Thoracic aorta (tissue), 2 donors: ENCODE measurements around the gene WHRN. TPM values are rescaled to one million over a fixed set of nuclear protein-coding genes. Genes with fewer than 3 reads are reported as not detected.

Experiments
- ATAC-seq: fragments of 150-250 bp; one replicate; pipeline ENCODE4 v1.8.0; 2017; ENCODE audit warnings: low read depth; ENCODE audit not compliant: insufficient number of reproducible peaks, low FRiP score
- DNase-seq: peaks from one replicate; pipeline ENCODE4 v3.0.0-alpha.2; 2020; ENCODE audit warnings: low spot score
- H3K27ac ChIP-seq, 2 donors: fragments of 200-600 bp; sonication (generic); 1 replicate in 1 of 2; 2 replicates in 1 of 2; pipeline ENCODE4 v1.5.1; 2016; ENCODE audit warnings: mild to moderate bottlenecking in 2 of 2, moderate library complexity in 2 of 2
- H3K27me3 ChIP-seq: fragments of 200-600 bp; sonication (generic); replicated peaks from 2 replicates; pipeline ENCODE4 v1.6.0; 2016; ENCODE audit warnings: mild to moderate bottlenecking; ENCODE audit not compliant: insufficient read depth
- H3K36me3 ChIP-seq: fragments of 200-600 bp; sonication (generic); one replicate; pipeline ENCODE4 v1.5.1; 2016
- H3K4me1 ChIP-seq, 2 donors: fragments of 200-600 bp; sonication (generic); 1 replicate in 1 of 2; 2 replicates in 1 of 2; pipeline versions ENCODE4 v1.5.1 to v1.6.0; 2016; ENCODE audit warnings: low read depth in 2 of 2, mild to moderate bottlenecking in 1 of 2; ENCODE audit not compliant: control insufficient read depth in 1 of 2
- H3K4me3 ChIP-seq: fragments of 200-600 bp; sonication (generic); 2 replicates; pipeline ENCODE4 v1.5.1; 2016; ENCODE audit warnings: mild to moderate bottlenecking
- H3K9me3 ChIP-seq: fragments of 200-600 bp; sonication (generic); 2 replicates; pipeline ENCODE4 v1.5.1; 2016
- CTCF ChIP-seq: fragments of 200-600 bp; sonication (generic); IDR thresholded peaks from one replicate; pipeline ENCODE4 v1.5.1; 2019; ENCODE audit warnings: antibody characterized with exemption
- total RNA-seq, 2 donors: library from RNA; depleted of rRNA; stranded (reverse); fragments of >200 nt; gene quantifications; one replicate each; pipeline versions ENCODE4 v1.1.0 to v1.2.3, GENCODE V29; 2016

WHRN gene
- total RNA-seq, 2 donors from 2014 or later: 4.1 to 5.1 TPM

DNA sequence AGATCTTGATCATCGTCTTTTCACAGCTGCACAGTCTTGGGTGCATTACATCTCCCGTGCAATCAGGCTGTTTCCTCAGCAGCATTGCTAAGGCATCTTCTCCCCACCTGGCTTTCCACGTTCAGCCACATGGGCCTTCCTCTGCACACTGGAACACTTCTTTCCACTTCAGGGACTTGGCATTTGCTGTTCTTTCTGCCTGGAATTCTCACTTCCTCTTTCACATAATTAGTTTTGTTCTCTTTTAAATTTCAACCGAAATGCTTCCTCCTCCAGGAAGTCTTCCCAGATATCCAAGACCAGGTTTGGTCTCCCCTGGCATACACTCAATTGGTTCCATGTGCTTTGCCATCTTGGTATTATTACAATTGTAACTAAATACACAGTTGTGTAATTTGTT lies 43.8 kb downstream of the WHRN start:
- Histone ChIP-seq H3K9me3 (no peaks in the 10 kb centered on the region), H3K4me3 (no peak overlapping the region), H3K4me1 (no peaks in the 10 kb centered on the region), H3K36me3 (no peaks in the 10 kb centered on the region), H3K27me3 (no peaks in the 10 kb centered on the region), H3K27ac (no peak overlapping the region)
- no peak for DNase-seq
- no peak for TF ChIP-seq CTCF
- no peak for ATAC-seq

GRCh38 chr9:114460513-114461199 lies 44.6 kb downstream of the WHRN start:
- ATAC-seq (no peak), DNase-seq (no peak)
- Histone ChIP-seq H3K27ac (no peak overlapping the region), H3K27me3 (no peaks in the 10 kb centered on the region), H3K4me1 (no peaks in the 10 kb centered on the region), H3K4me3 (no peak overlapping the region), H3K9me3 (no peaks in the 10 kb centered on the region), H3K36me3 (no peaks in the 10 kb centered on the region)
- TF ChIP-seq CTCF: no peak

GRCh38 chr9:114459464-114459863 lies 45.8 kb downstream of the WHRN start:
- no peak for DNase-seq
- TF ChIP-seq CTCF: no peak
- Histone ChIP-seq H3K4me1 (no peaks in the 10 kb centered on the region), H3K36me3 (no peaks in the 10 kb centered on the region), H3K4me3 (no peak overlapping the region), H3K9me3 (no peaks in the 10 kb centered on the region), H3K27me3 (no peaks in the 10 kb centered on the region), H3K27ac (no peak overlapping the region)
- no peak for ATAC-seq

GRCh38 chr9:114456929-114457328 lies 48.3 kb downstream of the WHRN start:
- no peak for TF ChIP-seq CTCF
- no peak overlapping the region for H3K27ac ChIP-seq

DNA sequence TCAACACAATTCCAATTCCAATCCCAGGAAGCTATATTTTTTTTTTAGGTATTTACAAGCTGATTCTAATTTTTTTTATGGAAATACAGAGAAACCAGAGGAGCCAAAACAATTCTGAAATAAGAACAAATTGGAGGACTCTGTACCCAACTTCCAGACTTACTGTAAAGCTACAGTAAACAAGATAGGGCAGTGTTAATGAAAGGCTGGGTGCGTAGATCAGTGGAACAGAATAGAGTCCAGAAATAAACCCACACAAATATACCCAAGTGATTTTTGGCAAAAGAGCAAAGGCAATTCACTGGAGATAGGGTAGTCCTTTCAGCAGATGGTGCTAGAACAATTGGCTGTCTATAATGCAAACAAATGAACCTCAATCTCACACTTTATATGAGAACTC lies 50.6 kb downstream of the WHRN start:
- ATAC-seq (no peak), DNase-seq (no peak)
- Histone ChIP-seq H3K4me3 (no peak overlapping the region), H3K27me3 (no peaks in the 10 kb centered on the region), H3K4me1 (no peaks in the 10 kb centered on the region), H3K9me3 (peaks cover 3% of the 10 kb centered on the region), H3K27ac (no peak overlapping the region), H3K36me3 (no peaks in the 10 kb centered on the region)
- TF ChIP-seq CTCF: no peak

More at GRCh38 chr9:114456929-114457328, 48.3 kb downstream of the WHRN start:
- Histone ChIP-seq H3K4me3 (no peak overlapping the region), H3K27me3 (no peaks in the 10 kb centered on the region), H3K9me3 (peaks cover 3% of the 10 kb centered on the region), H3K4me1 (no peaks in the 10 kb centered on the region), H3K36me3 (no peaks in the 10 kb centered on the region)
- no peak for ATAC-seq
- DNase-seq: no peak
